ENCODE data around the gene CAMK2A.

CAMK2A gene

GRCh38 chr5:150278046-150278730 lies 11.4 kb downstream of the CAMK2A start:
- no peak for DNase-seq (ENCODE audit: low read depth)

- no peak for DNase-seq (ENCODE audit: low read depth)
Measured at GRCh38 chr5:150277043-150277442, 12.5 kb downstream of the CAMK2A start.

DNA sequence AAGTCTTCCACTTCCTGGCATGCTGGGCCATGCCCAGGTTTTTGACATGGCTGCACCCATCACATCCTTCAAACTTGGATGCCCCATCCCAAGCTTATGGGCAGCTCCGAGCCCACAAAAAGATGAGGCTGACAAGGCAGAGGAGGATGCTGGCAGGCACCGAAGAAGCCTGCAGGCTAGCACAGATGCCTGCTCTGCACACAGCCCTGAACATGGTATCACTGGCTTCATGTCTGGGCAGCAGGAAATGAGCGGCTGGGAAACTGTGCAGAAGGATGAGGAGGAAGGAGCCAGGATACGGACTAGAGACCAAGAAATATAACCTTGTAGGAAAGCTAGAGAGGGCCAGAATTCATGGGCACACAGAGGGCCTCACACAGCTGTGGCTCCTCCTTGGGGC lies 14.8 kb downstream of the CAMK2A start:
- no peak for DNase-seq (ENCODE audit: low read depth)

GRCh38 chr5:150272531-150272930 lies 17.0 kb downstream of the CAMK2A start:
- no peak for DNase-seq (ENCODE audit: low read depth)

- no peak for DNase-seq (ENCODE audit: low read depth)
Measured at GRCh38 chr5:150271923-150272322, 17.6 kb downstream of the CAMK2A start.

DNA sequence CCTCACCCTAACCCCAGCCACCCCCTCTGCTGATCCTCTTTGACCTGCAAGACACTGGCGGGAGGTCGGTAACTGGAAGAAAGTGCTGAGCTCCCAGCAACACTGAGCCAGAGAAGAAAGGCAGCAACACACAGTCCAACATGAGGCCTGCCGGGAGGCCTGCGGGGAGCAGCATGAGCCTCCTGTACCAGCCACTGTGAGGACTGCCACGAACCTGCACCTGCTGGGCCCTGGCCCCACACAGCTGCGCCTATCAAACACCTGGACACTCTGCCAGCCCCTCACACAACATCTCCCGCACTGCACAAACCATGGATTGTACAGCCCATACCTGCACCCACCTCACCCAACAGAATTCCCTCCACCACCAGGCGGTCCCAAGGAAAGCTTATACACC lies 18.3 kb downstream of the CAMK2A start:
- no peak for DNase-seq (ENCODE audit: low read depth)

DNA sequence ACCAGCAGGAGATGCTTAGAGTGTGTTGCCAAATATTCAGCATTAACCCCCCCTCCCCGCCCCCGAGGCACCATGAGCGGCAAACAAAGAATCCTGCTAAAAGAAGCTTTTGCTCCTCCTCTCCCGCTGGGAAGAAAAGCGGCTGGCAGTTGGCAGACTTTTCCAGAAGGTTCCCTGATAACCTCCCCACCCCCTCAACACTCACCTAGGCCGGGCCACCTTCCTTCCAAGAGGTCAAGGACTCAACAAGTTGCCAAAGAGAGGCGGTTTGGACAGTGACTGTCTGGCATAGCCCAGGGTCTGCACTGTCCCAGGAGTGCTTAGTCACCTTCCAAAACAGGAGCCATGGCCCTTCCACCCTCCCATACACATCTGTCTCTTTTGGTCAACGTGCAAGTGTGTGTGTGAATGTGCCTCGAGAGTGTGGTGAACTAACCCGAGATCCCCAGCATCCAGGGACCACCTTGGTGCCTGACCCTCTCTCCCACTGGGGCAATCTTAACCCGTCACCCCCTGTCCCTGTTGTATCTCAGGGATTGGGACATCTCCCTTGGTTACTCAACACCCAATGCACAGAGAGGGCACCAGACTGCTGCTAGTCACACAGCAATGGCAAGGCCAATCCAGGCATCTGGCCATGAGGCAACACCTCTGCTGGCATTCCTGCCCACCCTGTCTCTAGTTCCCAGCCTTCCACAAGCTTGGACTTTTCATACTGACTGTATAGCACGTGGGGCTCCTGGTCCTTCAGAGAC lies 18.9 kb downstream of the CAMK2A start:
- no peak for DNase-seq (ENCODE audit: low read depth)

DNA sequence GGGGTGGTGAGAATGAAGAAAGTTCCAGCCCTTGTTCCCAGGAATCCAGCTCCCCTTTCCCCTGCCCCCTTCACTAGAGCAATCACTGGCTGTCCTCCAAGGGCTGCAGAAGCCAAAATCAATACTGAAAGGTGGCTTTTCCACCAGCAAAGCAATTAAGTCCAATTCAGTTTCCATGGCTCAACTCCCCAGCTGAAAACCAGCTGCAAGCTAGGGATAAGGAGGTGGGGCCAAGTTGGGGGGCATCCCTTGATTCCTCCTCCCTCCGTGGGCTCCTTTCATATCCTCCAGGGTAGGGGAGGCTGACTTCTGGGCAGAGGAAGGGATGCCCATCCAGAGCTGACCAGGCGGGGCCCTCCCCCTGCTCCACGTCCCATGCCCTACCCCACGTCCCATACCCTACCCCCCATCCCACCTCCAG lies 22.7 kb downstream of the CAMK2A start:
- no peak for DNase-seq (ENCODE audit: low read depth)

DNA sequence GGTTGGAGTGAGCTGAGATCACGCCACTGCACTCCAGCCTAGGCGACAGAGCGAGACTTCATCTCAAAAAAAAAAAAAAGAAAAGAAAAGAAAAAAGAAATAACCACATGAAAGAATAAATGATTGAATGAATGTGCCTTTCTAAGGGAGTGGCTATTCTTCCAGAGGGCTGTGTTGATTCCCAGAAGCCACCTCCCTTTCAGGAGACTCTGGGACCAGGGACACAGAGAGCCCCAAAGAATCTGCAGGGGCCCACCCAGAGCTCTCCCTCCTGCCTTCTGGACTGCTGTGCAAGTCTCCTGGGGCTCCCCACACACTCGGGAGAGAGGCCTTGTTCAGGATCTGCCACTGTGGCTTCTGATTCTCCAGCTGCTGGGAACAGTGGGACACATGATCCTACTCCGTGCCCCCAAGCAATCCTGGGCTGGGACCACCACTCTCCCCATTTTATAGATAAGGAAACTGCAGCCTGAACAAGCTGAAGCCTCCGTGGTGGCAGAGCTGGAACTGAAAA lies 23.6 kb downstream of the CAMK2A start:
- DNase-seq (ENCODE audit: low read depth) = no peak

GRCh38 chr5:150264667-150265603 lies 24.6 kb downstream of the CAMK2A start:
- no peak for DNase-seq (ENCODE audit: low read depth)

DNA sequence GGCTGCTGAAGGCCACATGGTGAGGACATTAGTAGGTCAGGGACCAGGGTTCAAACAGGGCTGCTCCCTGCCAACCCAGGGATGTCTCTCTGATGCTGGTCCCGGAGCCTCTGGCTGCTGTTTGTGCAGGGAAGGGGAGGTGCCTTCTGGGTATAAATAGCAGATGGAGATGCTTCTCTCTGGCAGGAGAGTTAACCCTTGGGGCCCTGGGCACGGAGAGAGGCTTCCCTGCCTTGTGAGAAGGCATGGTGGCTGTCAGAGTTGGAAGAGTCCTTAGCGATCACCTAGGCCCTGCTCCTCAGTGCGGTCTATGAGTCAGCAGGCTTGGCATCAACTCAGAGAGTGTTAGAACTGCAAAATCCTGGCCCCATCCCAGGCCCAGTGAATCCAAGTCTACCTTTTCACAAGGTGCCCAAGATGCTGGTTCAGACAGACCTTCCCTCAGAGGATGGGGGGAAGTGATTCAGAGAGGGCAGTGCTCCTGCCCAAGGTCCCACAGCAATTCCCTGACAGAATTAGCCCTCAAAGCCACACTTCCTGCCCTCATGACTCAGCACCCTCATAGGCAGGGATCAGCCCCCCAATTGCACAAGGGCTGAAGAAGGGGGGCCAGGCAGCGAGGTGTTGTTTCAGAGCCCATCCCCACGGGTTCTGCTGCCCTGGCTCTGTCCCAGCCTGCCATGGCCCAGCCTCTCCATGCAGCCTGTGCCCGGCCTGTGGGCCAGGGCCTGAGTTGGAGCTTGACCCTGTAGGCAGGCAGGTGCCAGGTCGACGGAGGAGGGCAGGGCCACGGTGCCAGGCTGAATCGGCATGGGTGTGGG lies 25.6 kb downstream of the CAMK2A start:
- no peak for DNase-seq (ENCODE audit: low read depth)

DNA sequence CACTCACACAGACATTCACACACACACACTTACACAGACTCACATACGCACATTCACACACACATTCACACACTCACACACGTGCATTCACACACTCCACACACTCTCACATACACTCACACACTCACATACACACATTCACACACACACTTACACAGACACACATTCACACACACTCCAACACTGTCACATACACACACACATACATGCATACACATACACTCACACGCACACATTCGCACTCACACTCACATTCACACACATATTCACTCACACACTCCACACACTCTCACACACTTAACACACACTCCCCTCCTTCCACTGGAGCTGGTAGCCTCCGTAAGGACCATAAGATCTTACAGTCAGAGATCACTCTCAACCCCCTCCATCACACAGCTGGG lies 26.2 kb downstream of the CAMK2A start:
- no peak for DNase-seq (ENCODE audit: low read depth)

- no peak for DNase-seq (ENCODE audit: low read depth)
Measured at GRCh38 chr5:150262502-150262901, 27.1 kb downstream of the CAMK2A start.

GRCh38 chr5:150261231-150261630 lies 28.3 kb downstream of the CAMK2A start:
- DNase-seq (ENCODE audit: low read depth) = no peak

DNA sequence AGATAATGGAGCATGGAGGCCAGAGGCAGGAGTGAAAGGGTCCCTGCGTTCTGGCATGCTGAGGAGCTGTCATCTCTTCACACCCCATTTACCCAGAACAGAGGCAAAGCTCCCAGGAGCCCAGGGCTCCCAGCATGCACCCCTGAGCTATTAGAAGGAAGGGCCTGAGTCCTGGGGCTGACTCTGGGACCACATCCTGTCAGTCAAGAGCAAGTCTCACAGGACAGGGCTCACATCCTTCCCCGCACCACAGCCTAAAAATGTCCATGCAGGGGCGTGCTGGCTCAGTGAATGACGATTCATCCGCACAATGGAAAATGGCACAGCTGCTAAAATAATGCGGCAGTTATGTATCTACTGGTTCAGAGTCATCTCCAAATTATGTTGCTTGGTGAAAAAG lies 31.4 kb downstream of the CAMK2A start:
- DNase-seq (ENCODE audit: low read depth) = no peak

- no peak for DNase-seq (ENCODE audit: low read depth)
Measured at GRCh38 chr5:150257424-150257823, 32.1 kb downstream of the CAMK2A start.

GRCh38 chr5:150256410-150257064 lies 33.0 kb downstream of the CAMK2A start:
- DNase-seq (ENCODE audit: low read depth) = no peak

DNA sequence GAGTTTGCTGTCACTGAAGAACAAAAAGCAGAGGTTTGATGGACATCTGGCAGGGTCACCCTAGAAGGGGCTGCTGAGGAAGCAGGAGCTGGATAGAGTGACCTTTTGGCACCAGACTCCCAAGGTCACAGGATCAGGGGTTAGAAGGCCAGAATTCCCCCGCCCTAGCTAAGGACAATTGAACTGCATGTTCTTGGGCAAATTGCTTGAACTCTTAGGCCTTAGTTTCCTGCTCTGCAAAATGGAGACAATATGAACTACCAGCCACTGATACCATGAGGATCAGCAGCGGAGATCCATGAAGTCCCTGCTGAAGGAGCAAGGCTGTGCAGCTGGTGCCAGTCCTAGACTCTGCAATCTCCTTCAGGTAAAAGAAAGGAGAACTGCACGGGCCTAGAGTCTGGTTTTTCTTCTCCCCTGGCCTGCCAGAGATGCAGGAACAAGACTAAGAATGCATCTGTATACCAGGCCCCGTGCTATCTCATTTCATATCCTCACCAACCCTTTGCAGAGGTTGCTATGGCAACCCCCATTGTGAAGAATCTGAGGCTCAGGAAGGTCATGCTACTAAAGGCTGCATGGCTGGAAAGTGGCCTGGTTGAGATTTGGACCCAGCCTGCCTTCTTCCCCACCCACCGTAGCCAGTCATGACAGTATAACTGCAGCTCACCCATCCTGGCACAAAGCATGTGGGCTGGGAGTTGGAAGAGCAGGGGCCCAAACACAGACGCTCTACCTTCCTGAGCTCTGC lies 33.7 kb downstream of the CAMK2A start:
- DNase-seq (ENCODE audit: low read depth) = no peak

- DNase-seq (ENCODE audit: low read depth) = no peak
Measured at GRCh38 chr5:150254774-150255173, 34.8 kb downstream of the CAMK2A start.

DNA sequence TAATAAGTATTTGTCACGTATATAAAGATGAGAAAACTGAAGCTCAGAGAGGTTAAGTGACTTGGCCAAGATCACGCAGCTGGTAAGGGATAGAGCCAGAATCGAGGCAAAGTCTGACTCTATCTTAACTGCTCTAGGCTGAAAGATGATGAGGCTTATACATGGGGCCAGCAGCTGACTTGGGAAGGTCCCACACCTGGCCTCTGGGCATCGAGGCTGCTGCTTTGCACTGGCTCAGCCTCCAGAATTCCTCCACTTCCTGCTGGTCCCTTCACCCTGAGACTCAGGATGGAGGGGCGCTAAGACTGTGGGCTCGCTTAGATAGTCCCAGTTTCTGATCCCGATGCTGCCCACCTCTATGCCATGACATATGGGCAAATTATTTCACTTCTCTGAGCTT lies 35.2 kb downstream of the CAMK2A start:
- DNase-seq (ENCODE audit: low read depth) = no peak

Measured in stimulated activated CD8-positive, alpha-beta memory T cell treated with anti-CD3 and anti-CD28 coated beads, Interleukin-12 subunit alpha, Interleukin-12 subunit beta, amount 100 ng/mL, for 4 hours (primary cell).